Measurements from ENCODE around the gene COL4A6.
A peak's percentile ranks its signal among the peaks of the same experiment; 100 is the strongest.
"Not testable (repeated sequence)": the region's sequence is repeated elsewhere in the genome, so short reads cannot be mapped to it uniquely, and the experiment has no call there.

COL4A6 gene

GRCh38 chrX:108438110-108438623, at the start of gene COL4A6:
Gene COL4A6, minus strand, starts transcription at chrX:108438422. Its CDS starts 226 bp downstream, at chrX:108438196.
- no peak for DNase-seq

- DNase-seq: no peak
Measured at GRCh38 chrX:108485960-108486359, 47.7 kb upstream of the COL4A6 start.

GRCh38 chrX:108484251-108484650, 46.0 kb upstream of the COL4A6 start:
- no peak for DNase-seq

GRCh38 chrX:108481528-108481927, 43.3 kb upstream of the COL4A6 start:
- not testable (repeated sequence) for DNase-seq

GRCh38 chrX:108473979-108474378, 35.8 kb upstream of the COL4A6 start:
- DNase-seq: no peak

- peak; percentile 74 for DNase-seq
Measured at GRCh38 chrX:108468486-108468885, 30.3 kb upstream of the COL4A6 start.

GRCh38 chrX:108464604-108465003, 26.4 kb upstream of the COL4A6 start:
- DNase-seq: peak; percentile 76

GRCh38 chrX:108456971-108457477, 18.8 kb upstream of the COL4A6 start:
- DNase-seq: no peak

- DNase-seq: no peak
Measured at GRCh38 chrX:108453841-108454240, 15.6 kb upstream of the COL4A6 start.

GRCh38 chrX:108447303-108447702, 9.1 kb upstream of the COL4A6 start:
- peak; percentile 48 for DNase-seq

GRCh38 chrX:108442901-108443464, 4.8 kb upstream of the COL4A6 start:
- DNase-seq: no peak

GRCh38 chrX:108439961-108440696, 1.9 kb upstream of the COL4A6 start:
- peak; percentile 32 for DNase-seq

GRCh38 chrX:108439426-108439942, 1.3 kb upstream of the COL4A6 start, which contains the start of gene COL4A5:
Gene COL4A5, plus strand, starts transcription at chrX:108439838. Its CDS starts 288 bp downstream, at chrX:108440126.
- DNase-seq: peak; percentile 84

GRCh38 chrX:108437349-108438109, 693 bp downstream of the COL4A6 start:
- DNase-seq: no peak

- no peak for DNase-seq
Measured at GRCh38 chrX:108435261-108435660, 3.0 kb downstream of the COL4A6 start.

- no peak for DNase-seq
Measured at GRCh38 chrX:108426262-108426661, 12.0 kb downstream of the COL4A6 start.

GRCh38 chrX:108420481-108420880, 17.7 kb downstream of the COL4A6 start:
- no peak for DNase-seq

GRCh38 chrX:108419401-108419800, 18.8 kb downstream of the COL4A6 start:
- DNase-seq: no peak

- DNase-seq: no peak
Measured at GRCh38 chrX:108417257-108417656, 21.0 kb downstream of the COL4A6 start.

- DNase-seq: no peak
Measured at GRCh38 chrX:108415891-108416290, 22.3 kb downstream of the COL4A6 start.

GRCh38 chrX:108415146-108415545, 23.1 kb downstream of the COL4A6 start:
- DNase-seq: no peak

- DNase-seq: no peak
Measured at GRCh38 chrX:108412783-108413182, 25.4 kb downstream of the COL4A6 start.
